SK-N-SH (cell line): ENCODE results near the gene NALF2. TPM values are rescaled to one million over a fixed set of nuclear protein-coding genes. Genes with fewer than 3 reads are reported as not detected.

ENCODE experiments used
- CTCF ChIA-PET: fragments of 300-600, 350-600 bp; formaldehyde crosslinking; extraction: SDS; loops from one replicate; lab custom pipeline; 2021; lab: Yijun Ruan, JAX
- POLR2A ChIA-PET: fragments of 350-600 bp; sonication (Branson Sonifier 250); formaldehyde crosslinking; extraction: SDS; loops from one replicate; lab custom pipeline; 2020; ENCODE audit warnings: antibody characterized with exemption, inconsistent platforms; lab: Yijun Ruan, JAX
- DNase-seq: peaks from one replicate; pipeline ENCODE4 v3.0.0; 2012
- H2AFZ ChIP-seq: fragments of 200-600 bp; sonication (generic); 2 replicates; pipeline ENCODE4 v1.8.1; 2016; ENCODE audit warnings: antibody characterized with exemption, mild to moderate bottlenecking, low read depth
- H3F3A ChIP-seq: fragments of 200-600 bp; sonication (generic); replicated peaks from 2 replicates; pipeline ENCODE3; 2016; ENCODE audit warnings: antibody characterized with exemption, mild to moderate bottlenecking; ENCODE audit not compliant: insufficient read depth
- H3K27ac ChIP-seq, 2 experiments: fragments of 200-500 bp in 1 of 2; fragments of 200-600 bp in 1 of 2; sonication (Bioruptor generic) in 1 of 2; sonication (generic), shearing (Covaris generic) in 1 of 2; 2 replicates each; pipeline versions ENCODE4 v1.5.1 to v1.6.1; 2014 to 2016; ENCODE audit warnings: low read depth in 2 of 2, inconsistent platforms in 1 of 2, low read length in 1 of 2, mild to moderate bottlenecking in 1 of 2, mixed read lengths in 1 of 2
- H3K27me3 ChIP-seq: fragments of 200-600 bp; sonication (generic), shearing (Covaris generic); 2 replicates; pipeline ENCODE4 v1.6.1; 2016; ENCODE audit warnings: mixed run types; ENCODE audit not compliant: insufficient read depth
- H3K36me3 ChIP-seq, 2 experiments: fragments of 200-500 bp in 1 of 2; fragments of 200-600 bp in 1 of 2; sonication (Bioruptor generic) in 1 of 2; sonication (generic) in 1 of 2; replicated peaks in 1 of 2; 2 replicates each; pipeline versions ENCODE3 to v1.5.1; 2014 to 2016; ENCODE audit warnings: low read length in 1 of 2, mild to moderate bottlenecking in 1 of 2; ENCODE audit not compliant: insufficient read depth in 2 of 2, control insufficient read depth in 1 of 2
- H3K4me1 ChIP-seq, 2 experiments: fragments of 200-500 bp in 1 of 2; fragments of 200-600 bp in 1 of 2; sonication (Bioruptor generic) in 1 of 2; sonication (generic), shearing (Covaris generic) in 1 of 2; 2 replicates each; pipeline versions ENCODE4 v1.5.1 to v1.6.1; 2014 to 2016; ENCODE audit warnings: low read depth in 1 of 2, low read length in 1 of 2, mixed run types in 1 of 2; ENCODE audit not compliant: insufficient read depth in 2 of 2, control insufficient read depth in 1 of 2
- H3K4me2 ChIP-seq: fragments of 200-600 bp; sonication (generic), shearing (Covaris generic); 2 replicates; pipeline ENCODE4 v1.6.1; 2017; ENCODE audit warnings: mixed run types
- H3K4me3 ChIP-seq, 2 experiments: fragments of 200-500 bp in 1 of 2; fragments of 200-600 bp in 1 of 2; sonication (Bioruptor generic) in 1 of 2; sonication (generic), shearing (Covaris generic) in 1 of 2; 2 replicates each; pipeline versions ENCODE4 v1.5.1 to v1.8.1; 2014 to 2016; ENCODE audit warnings: low read depth in 2 of 2, inconsistent platforms in 1 of 2, low read length in 1 of 2, mild to moderate bottlenecking in 1 of 2, mixed read lengths in 1 of 2, moderate library complexity in 1 of 2
- H3K79me2 ChIP-seq: fragments of 200-600 bp; sonication (generic); 2 replicates; pipeline ENCODE4 v1.8.1; 2017; ENCODE audit warnings: mild to moderate bottlenecking; ENCODE audit not compliant: insufficient read depth
- H3K9ac ChIP-seq: fragments of 200-600 bp; sonication (generic); 2 replicates; pipeline ENCODE4 v1.6.1; 2017; ENCODE audit warnings: mixed run types
- H3K9me2 ChIP-seq: fragments of 200-600 bp; sonication (generic); 2 replicates; pipeline ENCODE4 v1.6.1; 2017; ENCODE audit warnings: mixed run types
- H3K9me3 ChIP-seq: fragments of 200-600 bp; sonication (generic); 2 replicates; pipeline ENCODE4 v1.6.1; 2017; ENCODE audit warnings: mixed run types, mild to moderate bottlenecking, moderate library complexity
- H4K20me1 ChIP-seq: fragments of 200-600 bp; sonication (generic); 2 replicates; pipeline ENCODE4 v1.6.1; 2017; ENCODE audit warnings: mild to moderate bottlenecking, mixed run types; ENCODE audit not compliant: insufficient read depth
- EZH2phosphoT487 ChIP-seq: fragments of 200-600 bp; sonication (generic); IDR thresholded peaks from 2 replicates; pipeline ENCODE4 v1.6.1; 2017; ENCODE audit warnings: low read depth, mixed run types, mild to moderate bottlenecking, antibody characterized with exemption, moderate library complexity, borderline replicate concordance
- MXI1 ChIP-seq: IDR thresholded peaks from 2 replicates; pipeline ENCODE4 v1.6.1; 2012; ENCODE audit warnings: mild to moderate bottlenecking, low read depth, low read length, improper control_type of control experiment
- NFIC ChIP-seq: IDR thresholded peaks from 2 replicates; pipeline ENCODE4 v1.4.0; 2012; ENCODE audit warnings: borderline replicate concordance
- POLR2AphosphoS5 ChIP-seq: IDR thresholded peaks from 2 replicates; pipeline ENCODE4 v1.6.1; 2012; ENCODE audit warnings: low read depth, low read length
- RXRA ChIP-seq: IDR thresholded peaks from 2 replicates; pipeline ENCODE4 v1.4.0; 2012; ENCODE audit warnings: low read depth, mild to moderate bottlenecking, borderline replicate concordance
- TCF12 ChIP-seq: IDR thresholded peaks from 2 replicates; pipeline ENCODE4 v1.4.0; 2012
- USF1 ChIP-seq: IDR thresholded peaks from 2 replicates; pipeline ENCODE4 v1.4.0; 2012; ENCODE audit warnings: low read depth, borderline replicate concordance
- YY1 ChIP-seq: IDR thresholded peaks from 2 replicates; pipeline ENCODE4 v1.4.0; 2012; ENCODE audit warnings: low read depth, mild to moderate bottlenecking
- WGBS: methylation state at CpG from one replicate; pipeline ENCODE4 v1.1.6; 2017; ENCODE audit warnings: low lambda C conversion rate; 5-methylcytosine and 5-hydroxymethylcytosine counted together
- polyA plus RNA-seq, 3 experiments: library from polyadenylated mRNA; depleted of rRNA; stranded (reverse); fragments of >200 nt; gene quantifications; 2 replicates each; pipeline ENCODE4 v1.2.3, GENCODE V29; 2012
- TF ChIP-seq, protein P1 (sequence below): IDR thresholded peaks from 2 replicates; pipeline ENCODE4 v1.4.0; 2012; ENCODE audit warnings: low read depth, borderline replicate concordance
- TF ChIP-seq, protein P2 (sequence below): IDR thresholded peaks from 2 replicates; pipeline ENCODE4 v1.4.0; 2012; ENCODE audit warnings: low read depth

NALF2 gene
- polyA plus RNA-seq, 1 of the 3 experiments (the other 2 are of a cell fraction), result 0.02 TPM

DNA sequence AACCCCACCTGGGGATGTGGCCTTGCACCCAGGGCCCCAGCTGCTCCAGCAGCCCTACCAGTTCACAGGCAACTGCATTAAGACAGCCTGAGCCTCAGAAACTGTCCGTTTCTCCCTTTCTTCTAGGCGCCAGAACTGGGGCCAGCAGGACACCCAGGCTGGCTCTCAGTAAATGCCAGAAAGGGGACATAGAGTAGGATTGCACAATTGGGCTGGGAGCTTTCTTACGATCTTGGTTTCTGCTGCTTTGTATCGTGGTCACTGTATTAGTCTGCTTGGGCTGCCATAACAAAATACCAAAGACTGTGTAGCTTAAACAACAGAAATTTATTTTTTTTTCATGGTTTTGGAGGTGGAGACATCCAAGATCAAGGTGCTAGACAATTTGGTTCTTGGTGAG is 48.4 kb downstream of the NALF2 start:
- ChIA-PET CTCF (interaction anchor here (1.0 to 1.4 kb wide), 2 partner anchors 479 to 545 kb away, joined by 3 read pairs; no protein-coding TSS in a partner anchor), POLR2A (no interaction called here)
- Histone ChIP-seq H2AFZ (no peak overlapping the region), H3K4me3 (no peak overlapping the region), H3K27ac (no peak overlapping the region), H3K79me2 (no peaks in the 10 kb centered on the region), H3K4me1 (no peaks in the 10 kb centered on the region), H3F3A (no peaks in the 10 kb centered on the region), H4K20me1 (no peaks in the 10 kb centered on the region), H3K9ac (no peak overlapping the region), H3K36me3 (no peaks in the 10 kb centered on the region), H3K9me3 (no peaks in the 10 kb centered on the region), H3K27me3 (peaks cover 13% of the 10 kb centered on the region), H3K9me2 (no peaks in the 10 kb centered on the region), H3K4me2 (no peak overlapping the region)
- no peak for TF ChIP-seq USF1
- TF ChIP-seq MXI1, result no peak
- TF ChIP-seq YY1, result no peak
- TF ChIP-seq, protein P1, sequence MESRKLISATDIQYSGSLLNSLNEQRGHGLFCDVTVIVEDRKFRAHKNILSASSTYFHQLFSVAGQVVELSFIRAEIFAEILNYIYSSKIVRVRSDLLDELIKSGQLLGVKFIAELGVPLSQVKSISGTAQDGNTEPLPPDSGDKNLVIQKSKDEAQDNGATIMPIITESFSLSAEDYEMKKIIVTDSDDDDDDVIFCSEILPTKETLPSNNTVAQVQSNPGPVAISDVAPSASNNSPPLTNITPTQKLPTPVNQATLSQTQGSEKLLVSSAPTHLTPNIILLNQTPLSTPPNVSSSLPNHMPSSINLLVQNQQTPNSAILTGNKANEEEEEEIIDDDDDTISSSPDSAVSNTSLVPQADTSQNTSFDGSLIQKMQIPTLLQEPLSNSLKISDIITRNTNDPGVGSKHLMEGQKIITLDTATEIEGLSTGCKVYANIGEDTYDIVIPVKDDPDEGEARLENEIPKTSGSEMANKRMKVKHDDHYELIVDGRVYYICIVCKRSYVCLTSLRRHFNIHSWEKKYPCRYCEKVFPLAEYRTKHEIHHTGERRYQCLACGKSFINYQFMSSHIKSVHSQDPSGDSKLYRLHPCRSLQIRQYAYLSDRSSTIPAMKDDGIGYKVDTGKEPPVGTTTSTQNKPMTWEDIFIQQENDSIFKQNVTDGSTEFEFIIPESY, result no peak
- no peak for TF ChIP-seq EZH2phosphoT487
- TF ChIP-seq TCF12, result no peak
- no peak for TF ChIP-seq RXRA
- TF ChIP-seq NFIC, result no peak
- TF ChIP-seq POLR2AphosphoS5, result no peak
- TF ChIP-seq, protein P2, sequence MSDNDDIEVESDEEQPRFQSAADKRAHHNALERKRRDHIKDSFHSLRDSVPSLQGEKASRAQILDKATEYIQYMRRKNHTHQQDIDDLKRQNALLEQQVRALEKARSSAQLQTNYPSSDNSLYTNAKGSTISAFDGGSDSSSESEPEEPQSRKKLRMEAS, result no peak
- WGBS, result 13% methylated on average over 4 of the region's 4 CpGs
- no peak for DNase-seq

Other genes with a start within 250 kb of the NALF2 start
- gene EDA, start 111.8 kb downstream of the NALF2 start, polyA plus RNA-seq (2012; rRNA removed), result 0.02 and 0.06 TPM in 2 replicates